CD4-positive, alpha-beta T cell (primary cell): Measurements from ENCODE around the gene BEND7. TPM values are rescaled to one million over a fixed set of nuclear protein-coding genes. Genes with fewer than 3 reads are reported as not detected.

Source experiments
- ATAC-seq: fragments of 200-7000 bp; cut with Tn5 transposase; one replicate; pipeline ENCODE4 v1.10.0; 2022; ENCODE audit warnings: mild to moderate bottlenecking; ENCODE audit not compliant: poor library complexity
- CTCF ChIA-PET: fragments of 350-600 bp; sonication (Branson Sonifier 250); formaldehyde crosslinking; loops from one replicate; lab custom pipeline; 2021; ENCODE audit warnings: antibody characterized with exemption, inconsistent platforms; lab: Charles Lee
- POLR2A ChIA-PET: fragments of 350-600 bp; sonication (Branson Sonifier 250); formaldehyde crosslinking; loops from one replicate; lab custom pipeline; 2021; ENCODE audit warnings: antibody characterized with exemption, inconsistent platforms; lab: Charles Lee
- DNase-seq, 14 experiments: peaks; one replicate each; pipeline ENCODE4 v3.0.0-alpha.2; 2013 to 2020; ENCODE audit warnings: mixed read lengths in 2 of 14
- H3K27ac ChIP-seq, 2 donors: one replicate each; pipeline versions ENCODE4 v1.5.1 to v1.7.0; 2013; ENCODE audit warnings: low read length in 2 of 2, low read depth in 1 of 2, mild to moderate bottlenecking in 1 of 2
- H3K27me3 ChIP-seq, 2 experiments: 1 replicate in 1 of 2; 2 replicates in 1 of 2; pipeline versions ENCODE4 v1.6.1 to v1.7.0; 2013; ENCODE audit warnings: low read length in 2 of 2, control low read depth in 1 of 2, mild to moderate bottlenecking in 1 of 2, moderate library complexity in 1 of 2; ENCODE audit not compliant: insufficient read depth in 2 of 2, control insufficient read depth in 1 of 2
- H3K36me3 ChIP-seq: one replicate; pipeline ENCODE4 v1.6.1; 2013; ENCODE audit warnings: low read length, control low read depth; ENCODE audit not compliant: insufficient read depth
- H3K4me1 ChIP-seq: one replicate; pipeline ENCODE4 v1.6.1; 2013; ENCODE audit warnings: low read length, control low read depth; ENCODE audit not compliant: insufficient read depth
- H3K4me3 ChIP-seq: one replicate; pipeline ENCODE4 v1.5.1; 2013; ENCODE audit warnings: mild to moderate bottlenecking, low read length, moderate library complexity
- H3K9me3 ChIP-seq, 2 experiments: 1 replicate in 1 of 2; 2 replicates in 1 of 2; pipeline versions ENCODE4 v1.6.1 to v1.7.0; 2013; ENCODE audit warnings: low read length in 2 of 2, mild to moderate bottlenecking in 2 of 2, control low read depth in 1 of 2, moderate library complexity in 1 of 2; ENCODE audit not compliant: control insufficient read depth in 1 of 2, insufficient read depth in 1 of 2
- H3K27ac Mint-ChIP-seq: one replicate; pipeline ENCODE4 v1.8.0; 2020; ENCODE audit warnings: mixed read lengths
- H3K27me3 Mint-ChIP-seq: one replicate; pipeline ENCODE4 v1.8.0; 2021; ENCODE audit warnings: mixed read lengths
- H3K36me3 Mint-ChIP-seq: one replicate; pipeline ENCODE4 v1.8.0; 2021; ENCODE audit warnings: low read depth, mixed read lengths
- H3K4me1 Mint-ChIP-seq: one replicate; pipeline ENCODE4 v1.8.0; 2021; ENCODE audit warnings: low read depth, mixed read lengths
- H3K4me3 Mint-ChIP-seq: one replicate; pipeline ENCODE4 v1.8.0; 2020; ENCODE audit warnings: mild to moderate bottlenecking, mixed read lengths
- H3K9me3 Mint-ChIP-seq: one replicate; pipeline ENCODE4 v1.8.0; 2020; ENCODE audit warnings: mixed read lengths
- CTCF ChIP-seq: fragments of 200-600 bp; IDR thresholded peaks from one replicate; pipeline ENCODE4 v1.8.0; 2022; ENCODE audit warnings: antibody characterized with exemption, mild to moderate bottlenecking
- intact Hi-C, 2 experiments: fragments of 100-400 bp; cut with DNase I in 1 of 2; cut with micrococcal nuclease in 1 of 2; formaldehyde crosslinking; loops; one replicate each; pipeline versions ENCODE4 v1.15.1 to v1.9.0; 2023 to 2025; cut with DNase I, micrococcal nuclease
- total RNA-seq, 174 experiments: library from RNA in 2 of 174; stranded (reverse) in 2 of 174; gene quantifications; one replicate each; pipeline ENCODE4 v1.2.3 and lab custom pipeline; 2021 to 2026

Gene BEND7
- total RNA-seq, 2 experiments from 2014 or later = not detected

GRCh38 chr10:13560597-13560996 lies 31.8 kb upstream of the BEND7 start:
- CTCF ChIA-PET = no interaction called here

DNA sequence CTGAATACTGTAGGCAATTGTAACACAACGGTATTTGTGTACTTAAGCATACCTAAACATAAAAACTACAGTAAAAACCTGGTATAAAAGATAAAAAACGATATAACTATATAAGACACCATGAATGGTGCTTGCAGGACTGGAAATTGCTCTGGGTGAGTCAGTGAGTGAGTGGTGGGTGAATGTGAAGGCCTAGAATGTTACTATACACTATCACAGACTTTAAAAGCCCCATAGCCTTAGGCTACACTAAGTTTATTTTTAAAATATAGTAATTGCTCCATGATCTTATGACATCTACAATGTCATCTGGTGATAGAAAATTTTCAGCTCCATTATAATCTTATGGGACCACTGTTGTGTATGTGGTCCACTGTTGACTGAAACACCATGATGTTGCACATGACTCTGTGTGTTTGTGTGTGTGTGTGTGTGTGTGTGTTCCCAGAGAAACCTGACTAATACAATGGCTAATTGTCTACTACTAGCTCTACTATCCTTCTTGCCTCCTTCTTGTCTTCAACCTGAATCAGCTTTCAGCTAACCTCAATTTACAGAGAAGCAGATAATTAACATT lies 30.4 kb upstream of the BEND7 start:
- H3K9me3 Mint-ChIP-seq = no peaks in the 10 kb centered on the region
- Histone ChIP-seq H3K36me3 (no peaks in the 10 kb centered on the region), H3K9me3 (no peaks in the 10 kb centered on the region), H3K27ac (no peak overlapping the region), H3K4me3 (no peak overlapping the region), H3K27me3 (peaks cover 0 to 3% of the 10 kb centered on the region in 2 experiments), H3K4me1 (no peaks in the 10 kb centered on the region)
- peaks cover 14% of the 10 kb centered on the region for H3K27me3 Mint-ChIP-seq
- DNase-seq = no peak
- no peak overlapping the region for H3K27ac Mint-ChIP-seq
- H3K4me3 Mint-ChIP-seq = no peak overlapping the region
- CTCF ChIA-PET = no interaction called here
- no peaks in the 10 kb centered on the region for H3K4me1 Mint-ChIP-seq
- POLR2A ChIA-PET = no interaction called here
- H3K36me3 Mint-ChIP-seq = no peaks in the 10 kb centered on the region
- ATAC-seq = no peak
- intact Hi-C loops = no loop called here
- no peak for TF ChIP-seq CTCF

More at GRCh38 chr10:13560597-13560996, 31.8 kb upstream of the BEND7 start:
- intact Hi-C loops = no loop called here
- ATAC-seq = no peak
- no peak overlapping the region for H3K4me3 Mint-ChIP-seq
- POLR2A ChIA-PET = no interaction called here
- peaks cover 7% of the 10 kb centered on the region for H3K27me3 Mint-ChIP-seq
- no peaks in the 10 kb centered on the region for H3K9me3 Mint-ChIP-seq
- Histone ChIP-seq H3K9me3 (no peaks in the 10 kb centered on the region), H3K36me3 (no peaks in the 10 kb centered on the region), H3K4me3 (no peak overlapping the region), H3K4me1 (no peaks in the 10 kb centered on the region), H3K27ac (no peak overlapping the region), H3K27me3 (no peaks in the 10 kb centered on the region)
- no peaks in the 10 kb centered on the region for H3K4me1 Mint-ChIP-seq
- no peak for DNase-seq
- no peaks in the 10 kb centered on the region for H3K36me3 Mint-ChIP-seq
- H3K27ac Mint-ChIP-seq = no peak overlapping the region
- no peak for TF ChIP-seq CTCF

- POLR2A ChIA-PET = no interaction called here
- intact Hi-C loops = no loop called here
- H3K27me3 ChIP-seq = peaks cover 0 to 3% of the 10 kb centered on the region in 2 experiments
- TF ChIP-seq CTCF = no peak
- CTCF ChIA-PET = no interaction called here
- ATAC-seq = no peak
- H3K36me3 Mint-ChIP-seq = no peaks in the 10 kb centered on the region
- H3K36me3 ChIP-seq = no peaks in the 10 kb centered on the region
- H3K27me3 Mint-ChIP-seq = peaks cover 35% of the 10 kb centered on the region
- H3K4me3 ChIP-seq = no peak overlapping the region
- no peak overlapping the region for H3K27ac ChIP-seq
- no peak overlapping the region for H3K27ac Mint-ChIP-seq
- no peak overlapping the region for H3K4me3 Mint-ChIP-seq
- H3K4me1 ChIP-seq = no peaks in the 10 kb centered on the region
- peaks cover 4 to 5% of the 10 kb centered on the region in 2 experiments for H3K9me3 ChIP-seq
- no peaks in the 10 kb centered on the region for H3K4me1 Mint-ChIP-seq
- DNase-seq = no peak
- H3K9me3 Mint-ChIP-seq = peaks cover 3% of the 10 kb centered on the region
Measured at GRCh38 chr10:13555884-13556510, 27.2 kb upstream of the BEND7 start.
